ENCODE results near the gene SLC25A26. TPM values are rescaled to one million over a fixed set of nuclear protein-coding genes. Genes with fewer than 3 reads are reported as not detected.

SLC25A26 gene
- total and polyA plus RNA-seq, 2 of the 13 experiments (the other 11 are each of a cell fraction or from before 2014, with no cell fraction given) = 23.1 to 32.7 TPM

- no peaks in the 10 kb centered on the region for H3K9me3 ChIP-seq (ENCODE audit: low read length)
- no peak overlapping the region for H3K27ac ChIP-seq (ENCODE audit: extremely low read length, insufficient read depth, low read length)
- H3K36me3 ChIP-seq (replicated peaks in 1 of 2; ENCODE audit: control insufficient read depth in 1 of 2, insufficient read depth in 2 of 2, low read length in 2 of 2) = peaks cover 0 to 11% of the 10 kb centered on the region in 2 experiments; a peak in 2 of 5 replicates
- H2AFZ ChIP-seq (ENCODE audit: low read length) = no peak overlapping the region
- H3K4me1 ChIP-seq (ENCODE audit: insufficient read depth, low read length) = 0 out of 2 replicates have a peak, but pooled peaks cover 5% of the 10 kb centered on the region
- H4K20me1 ChIP-seq (ENCODE audit: insufficient read depth, low read length) = 0 out of 2 replicates have a peak, but pooled peaks cover 3% of the 10 kb centered on the region
- 53% methylated on average over 6 of the region's 6 CpGs for WGBS (ENCODE audit: low lambda C conversion rate)
- H3K79me2 ChIP-seq (ENCODE audit: insufficient read depth, low read length) = no peaks in the 10 kb centered on the region
- POLR2A ChIA-PET = no interaction called here
- CTCF ChIA-PET (ENCODE audit: low intra/inter-chr PET ratio, low total read pairs) = interaction anchor here (0.6 to 1.6 kb wide), 3 partner anchors 23 to 568 kb away, joined by 3 to 9 read pairs (median 7); no protein-coding TSS in a partner anchor
- in situ Hi-C loops (cut with HindIII; ENCODE audit: extremely low pct_ligation_motif_present, low pct_unique_long_range_greater_than_20kb) = no loop called here
- no TSS peak for BruUV-seq (replicated peaks)
- H3K9ac ChIP-seq (ENCODE audit: insufficient read depth, low read depth, low read length) = no peak overlapping the region
- FAIRE-seq (peak; percentile 46), DNase-seq (ENCODE audit: low spot score) (peak; percentile 23), ATAC-seq (no peak)
- no peak overlapping the region for H3K4me3 ChIP-seq (replicated peaks in 1 of 3; ENCODE audit: insufficient read depth in 1 of 3, low read depth in 2 of 3, low read length in 3 of 3)
- H3K27me3 ChIP-seq (ENCODE audit: control insufficient read depth in 1 of 2, insufficient read depth in 2 of 2, low read length in 2 of 2) = no peaks in the 10 kb centered on the region
- H3K4me2 ChIP-seq (ENCODE audit: low read depth, low read length) = no peak overlapping the region
- intact Hi-C loops (cut with micrococcal nuclease; ENCODE audit: unreplicated experiment) = loop anchor here (2.0 kb wide), 1 partner anchor 569 kb away; no protein-coding TSS in a partner anchor
- TF ChIP-seq SSRP1 (CRISPR knock-in tag; IDR thresholded peaks at IDR 0.05) (no peak), SMC3 (IDR thresholded peaks at IDR 0.05; ENCODE audit: low read length) (peak; percentile 32; the same call in 1 of the 2 replicates), ZNF513 (CRISPR knock-in tag; conservative IDR thresholded peaks at IDR 0.05) (no peak), FOXA1 (IDR thresholded peaks at IDR 0.05) (no peak), FOXA1 (CRISPR knock-in tag; IDR thresholded peaks at IDR 0.05) (peak; percentile 33; the same call in 1 of the 2 replicates), ZNF577 (CRISPR knock-in tag; IDR thresholded peaks at IDR 0.05; ENCODE audit: borderline replicate concordance, low read depth) (no peak), DR1 (CRISPR knock-in tag; IDR thresholded peaks at IDR 0.05) (no peak), ZNF317 (CRISPR knock-in tag; IDR thresholded peaks at IDR 0.05) (no peak), ZNF280D (CRISPR knock-in tag; IDR thresholded peaks at IDR 0.05) (no peak), FOXA3 (CRISPR knock-in tag; IDR thresholded peaks at IDR 0.05) (peak; percentile 53), STAG1 (CRISPR knock-in tag; IDR thresholded peaks at IDR 0.05) (peak; percentile 74), BRD4 (CRISPR knock-in tag; IDR thresholded peaks at IDR 0.05) (no peak), HMG20B (CRISPR knock-in tag; conservative IDR thresholded peaks at IDR 0.05) (no peak), HINFP (CRISPR knock-in tag; IDR thresholded peaks at IDR 0.05; ENCODE audit: low read depth) (no peak), CTCF (CRISPR knock-in tag; IDR thresholded peaks at IDR 0.05) (peak; percentile 55)
These were observed 33.2 kb downstream of the SLC25A26 start for GRCh38 chr3:66253790-66254620.
